Neural cell (in vitro differentiated cells): ENCODE measurements around the gene LYSMD4. TPM values are rescaled to one million over a fixed set of nuclear protein-coding genes. Genes with fewer than 3 reads are reported as not detected.

Experiments
- H2AFZ ChIP-seq: fragments of 200-600, 300-800 bp; sonication (generic), shearing (Covaris generic); 2 replicates; pipeline ENCODE4 v1.6.0; 2014; ENCODE audit warnings: low read depth, mild to moderate bottlenecking, antibody characterized with exemption, low read length, moderate library complexity
- H3F3A ChIP-seq: fragments of 200-600 bp; shearing (Covaris generic); 2 replicates; pipeline ENCODE4 v1.6.1; 2016; ENCODE audit warnings: mild to moderate bottlenecking, moderate library complexity, mixed read lengths, antibody characterized with exemption, low read length; ENCODE audit not compliant: insufficient read depth, poor library complexity, severe bottlenecking
- H3K27ac ChIP-seq: fragments of 200-600, 300-800 bp; sonication (generic), shearing (Covaris generic); 2 replicates; pipeline ENCODE4 v1.5.1; 2014; ENCODE audit warnings: mild to moderate bottlenecking, low read length, moderate library complexity
- H3K27me3 ChIP-seq: fragments of 300-800, 200-600 bp; sonication (generic), shearing (Covaris generic); 2 replicates; pipeline ENCODE4 v1.6.0; 2014; ENCODE audit warnings: mild to moderate bottlenecking, low read depth, low read length, moderate library complexity; ENCODE audit not compliant: insufficient read depth
- H3K36me3 ChIP-seq: fragments of 300-800, 200-600 bp; sonication (generic), shearing (Covaris generic); 2 replicates; pipeline ENCODE4 v1.5.1; 2014; ENCODE audit warnings: mild to moderate bottlenecking, antibody characterized with exemption, low read length, moderate library complexity; ENCODE audit not compliant: insufficient read depth
- H3K4me2 ChIP-seq: fragments of 300-800, 200-600 bp; sonication (generic), shearing (Covaris generic); 2 replicates; pipeline ENCODE4 v1.6.0; 2014; ENCODE audit warnings: mild to moderate bottlenecking, low read length
- H3K4me3 ChIP-seq: fragments of 300-800, 200-600 bp; sonication (generic), shearing (Covaris generic); 2 replicates; pipeline ENCODE4 v1.5.1; 2014; ENCODE audit warnings: mild to moderate bottlenecking, low read length, moderate library complexity
- H3K79me2 ChIP-seq: fragments of 200-600 bp; shearing (Covaris generic); replicated peaks from 2 replicates; pipeline ENCODE4 v1.6.0; 2014; ENCODE audit warnings: mild to moderate bottlenecking, low read length, moderate library complexity; ENCODE audit not compliant: insufficient read depth
- H3K9ac ChIP-seq: fragments of 300-800, 200-600 bp; sonication (generic), shearing (Covaris generic); 2 replicates; pipeline ENCODE4 v1.6.1; 2016; ENCODE audit warnings: mild to moderate bottlenecking, low read length, mixed read lengths
- H3K9me2 ChIP-seq: fragments of 200-600 bp; shearing (Covaris generic); 2 replicates; pipeline ENCODE4 v1.6.1; 2016; ENCODE audit warnings: mild to moderate bottlenecking, low read length, mixed read lengths; ENCODE audit not compliant: insufficient read depth
- H3K9me3 ChIP-seq: fragments of 200-600, 300-800 bp; sonication (generic), shearing (Covaris generic); 2 replicates; pipeline ENCODE4 v1.6.1; 2016; ENCODE audit warnings: mild to moderate bottlenecking, mixed run types, low read length, moderate library complexity, mixed read lengths
- H4K20me1 ChIP-seq: fragments of 200-600 bp; shearing (Covaris generic); 2 replicates; pipeline ENCODE4 v1.6.1; 2016; ENCODE audit warnings: mild to moderate bottlenecking, mixed run types; ENCODE audit not compliant: insufficient read depth
- EP300 ChIP-seq: fragments of 450-650 bp; conservative IDR thresholded peaks from 2 replicates; pipeline ENCODE4 v1.6.1; 2014; ENCODE audit warnings: antibody characterized with exemption, mild to moderate bottlenecking, moderate library complexity; ENCODE audit not compliant: poor library complexity, severe bottlenecking
- EZH2 ChIP-seq: fragments of 200-600, 300-800 bp; shearing (Covaris generic), sonication (generic); IDR thresholded peaks from 2 replicates; pipeline ENCODE4 v1.6.1; 2014; ENCODE audit warnings: antibody characterized with exemption, low read length, borderline replicate concordance, mild to moderate bottlenecking; ENCODE audit not compliant: insufficient read depth, poor library complexity, severe bottlenecking
- MXI1 ChIP-seq: fragments of 450-650 bp; conservative IDR thresholded peaks from 2 replicates; pipeline ENCODE4 v1.6.1; 2014; ENCODE audit warnings: antibody characterized with exemption, mild to moderate bottlenecking; ENCODE audit not compliant: poor library complexity, severe bottlenecking
- POLR2AphosphoS5 ChIP-seq: IDR thresholded peaks from 2 replicates; pipeline ENCODE4 v1.6.1; 2012
- RAD21 ChIP-seq: fragments of 450-650 bp; conservative IDR thresholded peaks from 2 replicates; pipeline ENCODE4 v1.6.1; 2014; ENCODE audit warnings: antibody characterized with exemption, mild to moderate bottlenecking, moderate library complexity
- REST ChIP-seq: IDR thresholded peaks from 2 replicates; pipeline ENCODE4 v1.6.1; 2012; ENCODE audit warnings: borderline replicate concordance
- SMC3 ChIP-seq: fragments of 450-650 bp; conservative IDR thresholded peaks from 2 replicates; pipeline ENCODE4 v1.6.1; 2014; ENCODE audit warnings: antibody characterized with exemption, mild to moderate bottlenecking, moderate library complexity; ENCODE audit not compliant: poor library complexity
- TAF1 ChIP-seq: IDR thresholded peaks from 2 replicates; pipeline ENCODE4 v1.6.1; 2012; ENCODE audit warnings: low read depth
- polyA plus RNA-seq: library from polyadenylated mRNA; depleted of rRNA; stranded (reverse); fragments of >200 nt; gene quantifications from 2 replicates; pipeline ENCODE4 v1.2.3, GENCODE V29; 2014
- TF ChIP-seq, protein P1 (sequence below): fragments of 450-650 bp; IDR thresholded peaks from 2 replicates; pipeline ENCODE4 v1.5.1; 2014; ENCODE audit warnings: antibody characterized with exemption, mild to moderate bottlenecking, moderate library complexity; ENCODE audit not compliant: poor library complexity, severe bottlenecking

LYSMD4 gene
- polyA plus RNA-seq, 1 donor from 2014 or later = 57.5 TPM

DNA sequence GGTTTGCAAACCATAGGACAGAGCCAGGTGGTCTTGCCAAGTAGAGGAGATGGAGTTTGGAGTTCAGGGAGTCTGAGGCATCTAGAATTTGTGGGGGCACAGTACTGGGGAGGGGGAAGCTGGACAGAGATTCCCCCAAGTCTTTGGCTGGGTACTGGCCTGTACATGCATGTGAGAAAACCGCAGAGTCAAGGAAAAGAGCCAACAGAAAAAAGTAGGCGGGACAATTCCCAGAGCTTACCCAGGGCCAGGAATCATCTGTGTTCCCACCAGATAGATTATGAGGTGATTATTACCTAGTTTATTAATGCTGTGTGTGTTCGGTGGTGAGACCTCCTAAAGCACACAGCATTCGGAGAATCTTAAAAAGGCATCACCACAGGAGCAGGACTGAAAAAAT is 11.3 kb downstream of the LYSMD4 start:
- Histone ChIP-seq H3K27ac (no peak overlapping the region), H3F3A (no peaks in the 10 kb centered on the region), H3K36me3 (no peaks in the 10 kb centered on the region), H2AFZ (no peak overlapping the region), H3K79me2 (no peaks in the 10 kb centered on the region), H3K27me3 (no peaks in the 10 kb centered on the region), H3K9me2 (no peaks in the 10 kb centered on the region), H4K20me1 (no peaks in the 10 kb centered on the region), H3K9ac (no peak overlapping the region), H3K4me2 (no peak overlapping the region), H3K9me3 (no peaks in the 10 kb centered on the region), H3K4me3 (no peak overlapping the region)
- TF ChIP-seq MXI1 = no peak
- no peak for TF ChIP-seq REST
- TF ChIP-seq EP300 = no peak
- TF ChIP-seq TAF1 = no peak
- no peak for TF ChIP-seq EZH2
- TF ChIP-seq, protein P1, sequence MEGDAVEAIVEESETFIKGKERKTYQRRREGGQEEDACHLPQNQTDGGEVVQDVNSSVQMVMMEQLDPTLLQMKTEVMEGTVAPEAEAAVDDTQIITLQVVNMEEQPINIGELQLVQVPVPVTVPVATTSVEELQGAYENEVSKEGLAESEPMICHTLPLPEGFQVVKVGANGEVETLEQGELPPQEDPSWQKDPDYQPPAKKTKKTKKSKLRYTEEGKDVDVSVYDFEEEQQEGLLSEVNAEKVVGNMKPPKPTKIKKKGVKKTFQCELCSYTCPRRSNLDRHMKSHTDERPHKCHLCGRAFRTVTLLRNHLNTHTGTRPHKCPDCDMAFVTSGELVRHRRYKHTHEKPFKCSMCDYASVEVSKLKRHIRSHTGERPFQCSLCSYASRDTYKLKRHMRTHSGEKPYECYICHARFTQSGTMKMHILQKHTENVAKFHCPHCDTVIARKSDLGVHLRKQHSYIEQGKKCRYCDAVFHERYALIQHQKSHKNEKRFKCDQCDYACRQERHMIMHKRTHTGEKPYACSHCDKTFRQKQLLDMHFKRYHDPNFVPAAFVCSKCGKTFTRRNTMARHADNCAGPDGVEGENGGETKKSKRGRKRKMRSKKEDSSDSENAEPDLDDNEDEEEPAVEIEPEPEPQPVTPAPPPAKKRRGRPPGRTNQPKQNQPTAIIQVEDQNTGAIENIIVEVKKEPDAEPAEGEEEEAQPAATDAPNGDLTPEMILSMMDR = no peak
- no peak for TF ChIP-seq SMC3
- TF ChIP-seq RAD21 = no peak
- no peak for TF ChIP-seq POLR2AphosphoS5

DNA sequence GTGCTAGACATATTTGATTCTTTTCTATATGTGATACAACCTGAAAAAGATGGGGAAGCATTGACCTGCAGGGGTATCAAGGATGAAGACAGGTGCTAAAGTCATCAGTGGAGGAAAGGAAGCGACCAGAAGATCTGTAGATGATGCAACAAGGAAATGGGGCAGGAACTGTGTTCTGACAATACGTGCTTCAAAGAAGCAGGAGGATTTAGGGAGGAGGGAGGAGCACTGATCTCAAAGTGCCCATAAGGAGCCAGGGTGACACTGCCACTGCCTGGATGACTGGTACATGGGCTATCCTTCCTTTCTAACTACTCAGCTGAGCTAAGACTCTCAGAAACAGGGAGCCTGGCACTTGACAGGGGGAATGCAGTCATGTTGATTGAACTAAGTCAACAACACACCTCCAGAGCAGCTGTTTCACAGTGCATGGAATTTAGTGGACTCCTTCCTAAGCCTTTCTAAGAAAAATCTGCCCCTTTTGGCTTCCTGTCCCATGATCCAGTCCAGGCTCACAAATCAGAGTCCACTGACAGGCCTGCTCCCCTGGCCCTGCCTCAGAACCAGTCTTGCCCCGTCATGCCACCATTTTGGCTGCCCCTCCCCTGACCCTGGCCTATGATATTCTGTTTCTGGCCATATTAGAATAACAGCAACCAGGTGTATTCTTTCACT is 12.0 kb downstream of the LYSMD4 start:
- no peak overlapping the region for H2AFZ ChIP-seq
- H3K36me3 ChIP-seq = no peaks in the 10 kb centered on the region
- H4K20me1 ChIP-seq = no peaks in the 10 kb centered on the region
- H3K79me2 ChIP-seq = no peaks in the 10 kb centered on the region
- H3K27me3 ChIP-seq = no peaks in the 10 kb centered on the region
- H3K4me2 ChIP-seq = no peak overlapping the region
- no peak overlapping the region for H3K4me3 ChIP-seq
- TF ChIP-seq EP300 = no peak
- H3F3A ChIP-seq = no peaks in the 10 kb centered on the region
- H3K9ac ChIP-seq = no peak overlapping the region
- no peaks in the 10 kb centered on the region for H3K9me3 ChIP-seq
- H3K27ac ChIP-seq = no peak overlapping the region
- no peaks in the 10 kb centered on the region for H3K9me2 ChIP-seq

- H3K4me2 ChIP-seq = no peak overlapping the region
- H3F3A ChIP-seq = no peaks in the 10 kb centered on the region
- H3K27me3 ChIP-seq = no peaks in the 10 kb centered on the region
- no peak overlapping the region for H3K4me3 ChIP-seq
- no peak overlapping the region for H2AFZ ChIP-seq
- no peaks in the 10 kb centered on the region for H3K79me2 ChIP-seq
- H3K9me2 ChIP-seq = no peaks in the 10 kb centered on the region
- H4K20me1 ChIP-seq = no peaks in the 10 kb centered on the region
- H3K9ac ChIP-seq = no peak overlapping the region
- no peaks in the 10 kb centered on the region for H3K9me3 ChIP-seq
- no peaks in the 10 kb centered on the region for H3K36me3 ChIP-seq
- H3K27ac ChIP-seq = no peak overlapping the region
- TF ChIP-seq RAD21 (no peak), EP300 (no peak), EZH2 (no peak), REST (no peak), MXI1 (no peak)
- TF ChIP-seq, protein P1 = no peak
Observed at GRCh38 chr15:99720533-99720932, 12.7 kb downstream of the LYSMD4 start.
